ENCODE results near the gene ZNF654.

DNA sequence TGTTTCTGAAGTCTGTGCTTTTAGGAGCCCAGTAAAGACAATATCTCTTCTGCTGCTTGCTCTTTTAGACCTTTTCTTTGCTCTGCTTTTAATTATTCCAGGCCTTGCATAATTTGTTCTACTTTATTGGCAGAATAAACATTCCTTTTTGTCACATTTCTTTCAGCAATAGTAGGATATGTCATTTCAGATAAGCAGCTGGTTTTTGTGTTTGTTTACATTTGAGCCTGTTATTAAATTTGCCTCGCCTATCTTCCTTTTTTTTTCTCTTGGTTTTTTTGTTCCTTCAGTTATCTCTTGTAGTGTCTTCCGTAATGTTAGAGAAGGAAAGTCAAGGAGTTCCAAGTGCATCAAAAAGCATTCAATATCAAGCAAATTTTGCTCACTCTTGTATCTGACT lies 16.4 kb downstream of the ZNF654 start:
- TF ChIP-seq CTCF (IDR thresholded peaks at IDR 0.05; ENCODE audit: insufficient read depth, low read length) (no peak), POLR2AphosphoS5 (IDR thresholded peaks at IDR 0.05; ENCODE audit: low read depth) (no peak), SPI1 (IDR thresholded peaks at IDR 0.05; ENCODE audit: borderline replicate concordance, low read depth) (no peak), REST (IDR thresholded peaks at IDR 0.05; ENCODE audit: insufficient replicate concordance, low read depth) (no peak), GABPA (IDR thresholded peaks at IDR 0.05; ENCODE audit: low read depth) (no peak)
